Stimulated activated naive CD8-positive, alpha-beta T cell treated with anti-CD3 and anti-CD28 coated beads, Interleukin-15, Interleukin-2, amounts not matched to agents 100 ng/mL and 50 ng/mL, for 24 hours (primary cell): Measurements from ENCODE around the gene PRDX3.

Experiments
- H3K27ac Mint-ChIP-seq: one replicate; pipeline ENCODE4 v1.8.0; 2021; ENCODE audit warnings: mild to moderate bottlenecking, mixed read lengths
- H3K27me3 Mint-ChIP-seq: one replicate; pipeline ENCODE4 v1.8.0; 2021; ENCODE audit warnings: mixed read lengths
- H3K36me3 Mint-ChIP-seq: one replicate; pipeline ENCODE4 v1.8.0; 2021; ENCODE audit warnings: low read depth, mixed read lengths
- H3K4me1 Mint-ChIP-seq: one replicate; pipeline ENCODE4 v1.8.0; 2021; ENCODE audit warnings: low read depth, mixed read lengths
- H3K4me3 Mint-ChIP-seq: one replicate; pipeline ENCODE4 v1.8.0; 2021; ENCODE audit warnings: mild to moderate bottlenecking, mixed read lengths
- H3K9me3 Mint-ChIP-seq: one replicate; pipeline ENCODE4 v1.8.0; 2021; ENCODE audit warnings: mixed read lengths

The PRDX3 gene

DNA sequence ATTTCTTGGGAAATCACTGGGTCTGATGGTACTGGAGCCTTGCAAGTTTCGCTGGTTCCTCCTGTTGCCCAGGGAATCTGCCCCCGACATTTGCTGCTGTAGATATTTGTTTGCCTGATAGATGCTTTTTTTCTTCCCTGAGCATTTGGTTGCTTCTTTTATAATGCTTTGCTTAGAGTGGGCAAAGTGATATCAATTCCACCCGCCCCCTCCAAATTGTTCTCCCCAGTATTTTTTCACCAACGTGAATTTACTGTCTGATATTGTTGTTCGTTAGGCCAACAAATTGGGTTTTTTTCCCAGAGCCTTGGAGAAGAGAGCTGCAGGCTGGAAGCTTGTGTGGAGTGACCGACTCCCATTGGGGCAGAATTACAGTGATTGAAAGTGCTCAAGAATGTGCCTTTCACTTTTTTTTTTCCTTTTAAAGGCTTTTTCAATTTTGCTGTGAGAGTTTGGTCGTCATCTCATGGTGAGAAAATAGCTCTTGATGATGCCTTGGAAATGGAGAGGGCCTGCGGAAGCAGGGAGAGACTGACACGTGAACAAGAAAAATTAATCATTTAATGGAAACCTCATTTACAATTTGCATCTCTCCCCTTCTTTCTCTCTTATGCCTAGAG is 31.2 kb upstream of the PRDX3 start:
- Mint-ChIP-seq H3K27me3 (no peaks in the 10 kb centered on the region), H3K9me3 (no peaks in the 10 kb centered on the region), H3K4me1 (peaks cover 76% of the 10 kb centered on the region), H3K36me3 (peaks cover 4% of the 10 kb centered on the region), H3K4me3 (peak overlapping the region; percentile 93), H3K27ac (peak overlapping the region; percentile 92)

DNA sequence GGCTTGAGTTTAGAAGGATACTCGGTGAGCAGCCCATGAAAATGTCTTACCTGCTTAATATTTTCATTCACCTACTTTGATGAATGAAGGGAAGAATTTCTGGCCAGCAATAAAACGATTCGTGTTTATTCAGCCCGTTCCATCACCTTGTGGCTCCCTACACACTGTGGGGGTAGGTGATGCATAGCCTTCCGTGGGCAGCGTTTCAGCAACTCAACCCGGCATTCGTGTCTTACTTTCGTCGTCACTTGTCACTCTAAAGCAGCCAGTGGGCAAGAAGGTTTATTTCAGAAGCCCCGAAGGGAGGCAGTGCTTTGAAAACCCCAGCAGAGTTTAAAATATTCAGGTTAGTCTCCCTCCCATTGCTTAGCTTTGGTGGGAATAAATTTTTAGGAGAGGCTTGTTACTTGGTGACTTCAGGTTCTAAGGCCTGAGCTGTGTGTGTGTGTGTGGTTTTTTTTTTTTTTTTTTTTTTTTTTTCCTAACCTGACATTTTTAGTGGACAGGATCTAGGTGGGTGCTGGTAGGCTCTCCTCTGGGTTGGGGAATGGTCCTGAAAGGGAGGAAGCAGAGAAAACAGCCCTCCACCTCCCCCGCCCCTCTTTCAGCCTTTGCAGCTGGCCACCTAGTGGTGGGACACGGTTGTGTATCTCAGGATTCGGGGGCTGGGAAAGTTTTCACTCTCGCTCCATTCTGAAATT is 30.6 kb upstream of the PRDX3 start:
- Mint-ChIP-seq H3K27ac (peak overlapping the region; percentile 92), H3K36me3 (peaks cover 4% of the 10 kb centered on the region), H3K9me3 (no peaks in the 10 kb centered on the region), H3K4me3 (peak overlapping the region; percentile 93), H3K4me1 (peaks cover 69% of the 10 kb centered on the region), H3K27me3 (no peaks in the 10 kb centered on the region)

DNA sequence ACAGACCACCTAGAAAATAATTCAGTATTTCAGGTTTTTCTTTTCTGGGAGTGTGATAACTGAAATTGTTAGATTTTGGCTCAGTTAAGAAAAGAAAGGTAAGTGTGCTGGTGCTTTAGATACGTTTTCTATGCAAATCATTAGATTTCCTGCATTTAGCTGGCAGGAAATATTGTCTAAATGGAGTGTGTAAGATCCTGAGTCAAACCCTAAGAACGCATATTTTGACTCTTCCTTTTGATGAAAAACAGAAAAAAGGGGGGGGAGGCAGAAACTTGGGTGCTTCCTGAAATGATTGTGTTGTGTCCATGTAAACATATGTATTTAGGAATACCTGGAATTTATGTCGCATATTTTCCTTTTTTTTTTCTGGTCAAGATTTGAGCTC is 29.9 kb upstream of the PRDX3 start:
- Mint-ChIP-seq H3K9me3 (no peaks in the 10 kb centered on the region), H3K27ac (peak overlapping the region; percentile 92), H3K36me3 (peaks cover 4% of the 10 kb centered on the region), H3K4me1 (peaks cover 63% of the 10 kb centered on the region), H3K27me3 (no peaks in the 10 kb centered on the region), H3K4me3 (peak overlapping the region; percentile 93)

DNA sequence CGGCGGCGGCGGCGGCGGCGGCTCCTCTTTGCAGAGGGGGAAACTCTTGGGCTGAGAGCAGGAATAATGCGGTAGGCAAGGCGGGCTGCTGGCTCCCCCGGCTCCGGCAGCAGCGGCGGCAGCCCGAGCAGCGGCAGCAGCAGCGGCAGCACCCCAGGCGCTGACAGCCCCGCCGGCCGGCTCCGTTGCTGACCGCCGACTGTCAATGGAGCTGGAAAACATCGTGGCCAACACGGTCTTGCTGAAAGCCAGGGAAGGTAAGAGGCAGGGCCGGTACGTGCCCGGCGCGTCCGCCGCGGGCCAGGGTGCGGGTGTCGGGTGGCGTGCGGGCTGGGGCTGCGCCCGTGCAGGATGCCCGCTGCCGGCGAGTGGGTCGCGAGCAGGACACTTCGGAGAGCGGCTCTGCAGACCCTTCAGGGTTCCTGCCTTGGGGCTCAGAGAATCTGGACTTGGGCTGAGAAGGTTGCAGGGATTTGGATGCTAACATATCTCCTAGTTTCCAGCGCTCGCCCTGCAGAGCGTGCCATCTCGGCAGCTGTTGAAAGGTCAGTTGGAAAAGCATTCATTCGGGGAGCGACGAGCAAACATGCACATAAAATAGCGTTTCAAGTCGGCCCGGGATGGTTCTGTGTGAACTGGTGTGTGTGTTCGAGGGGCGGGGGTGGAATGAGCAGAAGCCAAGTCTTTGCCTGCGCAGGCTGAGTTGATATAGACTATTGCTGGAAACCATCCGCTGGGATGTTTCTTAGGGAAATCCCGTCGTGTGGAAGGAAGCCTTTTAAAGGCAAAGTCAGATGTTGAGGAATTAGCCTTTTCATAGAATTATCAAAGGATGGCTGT is 29.3 kb upstream of the PRDX3 start:
- Mint-ChIP-seq H3K9me3 (no peaks in the 10 kb centered on the region), H3K27ac (peak overlapping the region; percentile 92), H3K27me3 (no peaks in the 10 kb centered on the region), H3K4me1 (peaks cover 59% of the 10 kb centered on the region), H3K36me3 (peaks cover 4% of the 10 kb centered on the region), H3K4me3 (peak overlapping the region; percentile 93)

DNA sequence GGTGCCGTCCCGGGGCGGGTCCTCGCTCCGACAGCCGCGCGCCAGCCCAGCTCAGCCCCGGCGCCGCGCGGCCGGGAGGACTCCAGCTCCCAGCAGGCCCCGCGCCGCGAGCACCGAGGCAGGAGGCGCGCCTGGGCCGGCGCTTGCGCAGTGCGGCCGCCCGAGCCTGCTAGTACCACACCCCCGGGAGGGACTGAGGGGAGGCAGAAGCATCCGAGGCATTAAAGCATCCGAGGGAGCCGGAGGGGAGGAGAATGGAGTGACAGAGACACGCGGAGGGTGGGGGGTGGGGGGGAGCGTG is 28.7 kb upstream of the PRDX3 start, which contains the start of gene GRK5:
TSS of gene GRK5 (plus strand) at position 206 of the 301 bp plus-strand sequence. CDS start 347 bp downstream, outside the sequence.
- H3K9me3 Mint-ChIP-seq = no peaks in the 10 kb centered on the region
- peaks cover 4% of the 10 kb centered on the region for H3K36me3 Mint-ChIP-seq
- H3K27ac Mint-ChIP-seq = peak within 1 kb of the TSS; percentile 94
- no peaks in the 10 kb centered on the region for H3K27me3 Mint-ChIP-seq
- H3K4me3 Mint-ChIP-seq = peak within 1 kb of the TSS; percentile 93
- peaks cover 53% of the 10 kb centered on the region for H3K4me1 Mint-ChIP-seq

DNA sequence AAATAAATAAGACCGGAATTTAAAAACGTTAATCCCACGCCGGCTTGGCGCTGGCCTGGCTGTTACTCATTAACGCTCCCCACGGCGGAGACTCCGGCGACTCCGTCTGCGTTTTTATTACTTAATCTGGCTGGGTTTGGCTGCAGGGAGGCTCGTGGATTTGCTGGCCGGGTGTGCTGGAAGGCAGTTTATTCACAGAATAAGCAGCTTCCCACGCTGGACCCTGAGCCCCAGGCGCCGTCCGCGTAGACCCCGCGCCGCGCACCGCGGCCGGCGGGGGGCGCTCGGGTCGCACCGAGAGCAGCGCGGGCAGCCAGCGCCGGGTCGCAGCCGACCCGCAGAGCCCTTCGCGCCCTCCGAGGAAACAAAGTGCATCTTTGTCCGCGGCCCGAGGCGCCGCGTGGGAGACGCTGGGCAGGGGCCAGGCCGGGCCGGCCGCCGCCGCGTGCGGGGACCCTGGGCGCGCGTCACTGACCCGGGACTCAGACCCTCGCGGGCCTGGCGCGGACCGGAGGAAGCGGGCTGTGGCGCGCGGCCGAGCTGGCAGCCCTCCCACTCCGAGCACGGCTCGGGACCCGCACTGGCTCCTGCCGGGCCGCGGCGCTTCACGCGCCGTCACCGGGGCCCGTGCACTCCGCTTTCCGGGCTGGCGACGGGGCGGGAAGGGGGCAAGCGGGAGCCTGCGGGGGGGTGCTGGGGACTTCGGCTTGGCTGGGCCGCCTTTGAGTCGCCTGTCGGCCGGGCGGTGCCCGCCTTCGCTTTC is 28.2 kb upstream of the PRDX3 start:
- Mint-ChIP-seq H3K4me3 (peak overlapping the region; percentile 83), H3K36me3 (peaks cover 4% of the 10 kb centered on the region)

DNA sequence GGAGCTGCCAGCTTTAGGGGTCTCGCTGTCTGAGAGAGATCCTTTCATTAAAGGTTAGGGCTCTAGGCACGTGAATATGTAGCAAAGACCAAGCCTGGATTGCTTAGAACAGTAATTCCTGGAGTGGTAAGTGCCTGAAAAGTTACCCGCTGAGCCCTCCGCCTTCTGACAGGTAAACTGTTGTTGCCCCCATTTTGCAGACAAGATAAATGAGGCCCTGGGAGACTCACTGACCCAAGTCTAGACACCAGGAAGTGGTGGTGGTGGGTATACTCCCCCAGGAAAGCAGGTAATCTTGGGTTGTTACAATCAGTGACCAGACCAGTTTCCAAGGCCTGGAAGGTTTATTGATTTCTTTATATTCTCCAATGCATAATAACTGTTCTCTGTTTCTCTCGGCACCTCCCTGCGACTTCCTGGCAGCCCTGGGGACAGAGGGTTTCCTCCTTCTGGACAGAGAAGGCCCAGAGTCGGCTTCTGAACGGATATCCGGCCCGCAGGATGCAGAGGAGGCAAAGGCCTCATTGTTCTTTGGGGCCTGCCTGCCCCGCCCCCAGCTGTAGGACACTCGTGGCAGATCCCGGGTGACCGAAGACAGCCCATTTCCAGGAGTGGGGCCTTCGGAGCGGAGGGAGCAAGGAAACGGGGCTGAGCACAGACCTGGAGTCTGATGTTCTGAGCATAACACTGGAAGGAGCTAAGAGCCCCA is 27.4 kb upstream of the PRDX3 start:
- H3K4me3 Mint-ChIP-seq = peak overlapping the region; percentile 83
- H3K27me3 Mint-ChIP-seq = no peaks in the 10 kb centered on the region
- peaks cover 40% of the 10 kb centered on the region for H3K4me1 Mint-ChIP-seq
- no peaks in the 10 kb centered on the region for H3K9me3 Mint-ChIP-seq
- peaks cover 2% of the 10 kb centered on the region for H3K36me3 Mint-ChIP-seq
- peak overlapping the region; percentile 94 for H3K27ac Mint-ChIP-seq

More for the DNA sequence above, 28.2 kb upstream of the PRDX3 start:
- peaks cover 48% of the 10 kb centered on the region for H3K4me1 Mint-ChIP-seq
- no peaks in the 10 kb centered on the region for H3K27me3 Mint-ChIP-seq
- peak overlapping the region; percentile 94 for H3K27ac Mint-ChIP-seq
- H3K9me3 Mint-ChIP-seq = no peaks in the 10 kb centered on the region

DNA sequence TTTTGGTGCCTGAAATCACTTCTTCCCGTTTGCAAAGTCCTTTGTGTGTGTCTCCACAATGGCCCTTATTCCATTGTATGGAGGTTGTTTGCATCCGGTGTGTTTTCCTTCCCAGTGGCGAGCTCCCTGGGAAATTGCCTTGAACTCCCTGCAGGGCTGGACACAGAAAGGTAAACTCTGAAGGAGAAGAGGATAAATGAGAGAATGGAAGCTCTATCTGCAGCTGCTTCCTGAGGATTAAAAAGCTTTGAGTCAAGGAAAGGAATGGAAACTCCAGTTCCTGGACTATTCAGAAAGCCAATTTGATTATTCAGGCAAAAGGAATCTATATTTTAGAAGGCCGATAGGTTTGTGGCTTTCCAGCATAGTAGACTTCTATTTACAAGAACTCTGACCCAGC is 24.4 kb upstream of the PRDX3 start:
- H3K27ac Mint-ChIP-seq = no peak overlapping the region
- peaks cover 25% of the 10 kb centered on the region for H3K4me1 Mint-ChIP-seq
- no peak overlapping the region for H3K4me3 Mint-ChIP-seq
- peaks cover 4% of the 10 kb centered on the region for H3K27me3 Mint-ChIP-seq
- H3K36me3 Mint-ChIP-seq = no peaks in the 10 kb centered on the region
- H3K9me3 Mint-ChIP-seq = no peaks in the 10 kb centered on the region

DNA sequence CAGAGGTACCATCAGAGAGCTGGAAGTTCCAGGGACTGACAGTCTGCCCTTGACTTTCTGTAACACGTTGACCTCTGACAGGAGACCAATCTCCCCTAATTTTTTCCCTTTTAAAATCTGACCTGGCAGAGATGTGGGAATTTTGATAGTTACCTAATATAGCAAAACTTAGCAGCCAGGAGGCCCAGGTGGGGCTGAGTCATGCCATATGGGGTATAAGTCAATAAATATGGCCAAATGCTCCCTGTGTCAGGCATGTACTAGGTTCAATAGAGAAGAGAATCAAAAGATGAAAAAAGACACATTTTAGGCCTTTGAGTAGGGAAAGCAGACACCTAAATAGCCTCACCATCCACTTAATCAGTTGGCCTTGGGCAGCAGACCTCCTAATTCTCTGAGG is 22.6 kb upstream of the PRDX3 start:
- Mint-ChIP-seq H3K4me3 (no peak overlapping the region), H3K4me1 (peaks cover 29% of the 10 kb centered on the region), H3K27me3 (peaks cover 4% of the 10 kb centered on the region), H3K27ac (no peak overlapping the region), H3K36me3 (no peaks in the 10 kb centered on the region), H3K9me3 (no peaks in the 10 kb centered on the region)

DNA sequence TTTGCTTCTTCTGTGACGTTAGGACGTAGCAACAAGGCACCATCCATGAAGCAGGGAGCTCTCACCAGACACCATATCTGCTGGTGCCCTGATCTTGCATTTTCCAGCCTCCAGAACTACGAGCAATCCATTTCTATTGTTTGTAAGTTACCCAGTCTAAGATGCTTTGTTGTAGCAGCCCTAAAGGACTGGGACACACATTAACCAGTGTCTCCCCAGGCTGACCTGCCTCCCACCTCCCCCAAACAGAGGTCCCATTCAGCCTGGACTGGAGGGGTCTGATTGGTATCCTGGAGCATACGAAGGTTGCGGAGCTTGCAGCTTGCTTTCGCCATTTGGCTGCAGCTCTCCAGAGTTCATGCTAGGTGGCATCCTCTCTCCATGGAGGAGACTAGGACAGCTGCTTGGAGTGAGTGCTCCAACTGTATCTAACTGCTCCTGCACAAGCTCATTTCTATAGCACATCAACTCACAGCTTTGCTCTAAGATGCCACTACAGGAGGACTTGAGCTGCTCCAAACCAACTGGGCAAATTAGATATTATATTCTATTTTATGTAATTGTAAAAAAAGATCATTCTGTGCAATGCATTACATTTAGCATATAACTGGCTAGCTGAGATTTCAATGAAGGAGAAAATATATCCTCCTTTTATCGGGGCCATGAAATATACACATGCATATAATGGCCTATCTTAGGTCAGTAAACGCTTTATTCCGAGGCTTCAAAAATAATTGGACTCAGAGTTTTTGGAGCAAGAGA is 20.8 kb upstream of the PRDX3 start:
- Mint-ChIP-seq H3K27ac (no peak overlapping the region), H3K4me1 (peaks cover 24% of the 10 kb centered on the region), H3K4me3 (no peak overlapping the region), H3K36me3 (no peaks in the 10 kb centered on the region), H3K9me3 (no peaks in the 10 kb centered on the region), H3K27me3 (peaks cover 4% of the 10 kb centered on the region)

DNA sequence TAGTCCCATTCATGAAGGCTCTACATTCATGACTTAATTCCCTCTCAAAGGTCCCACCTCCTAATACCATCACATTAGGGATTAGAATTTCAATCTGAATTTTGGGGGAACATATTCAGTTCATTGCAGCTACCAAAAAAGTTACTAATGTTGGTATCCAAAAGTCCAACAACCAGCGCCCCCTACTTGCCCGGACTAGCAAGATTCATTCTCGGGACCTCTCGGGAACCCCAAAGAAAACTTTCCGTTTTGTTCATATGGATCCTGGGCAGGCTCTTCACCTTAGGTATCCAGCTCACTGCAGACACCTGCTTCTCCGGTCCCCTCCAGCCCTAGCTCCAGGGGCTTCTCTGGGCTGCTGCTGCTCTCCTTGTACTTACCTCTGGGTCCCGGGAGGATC is 19.8 kb upstream of the PRDX3 start:
- no peaks in the 10 kb centered on the region for H3K36me3 Mint-ChIP-seq
- H3K9me3 Mint-ChIP-seq = no peaks in the 10 kb centered on the region
- no peak overlapping the region for H3K4me3 Mint-ChIP-seq
- peaks cover 4% of the 10 kb centered on the region for H3K27me3 Mint-ChIP-seq
- H3K27ac Mint-ChIP-seq = peak overlapping the region; percentile 72
- peaks cover 24% of the 10 kb centered on the region for H3K4me1 Mint-ChIP-seq

DNA sequence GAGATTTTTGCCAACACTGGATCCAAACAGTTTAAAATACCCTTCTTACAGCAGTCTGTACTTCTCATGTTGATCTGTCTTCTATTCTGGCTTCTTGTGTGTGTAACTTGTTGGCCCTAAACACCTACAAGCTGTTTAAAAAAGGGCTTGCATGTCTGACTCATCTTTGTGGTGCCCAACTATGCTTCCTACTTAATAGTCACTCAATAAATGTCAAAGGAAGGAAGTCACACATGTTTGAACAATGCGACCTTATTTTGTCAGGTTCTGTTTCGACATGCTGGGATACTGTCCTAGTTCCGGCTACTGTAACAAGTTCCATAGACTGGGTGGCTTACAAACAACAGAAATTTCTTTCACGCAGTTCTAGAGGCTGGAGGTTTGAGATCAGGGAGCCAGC is 19.3 kb upstream of the PRDX3 start:
- peaks cover 24% of the 10 kb centered on the region for H3K4me1 Mint-ChIP-seq
- H3K36me3 Mint-ChIP-seq = no peaks in the 10 kb centered on the region
- no peak overlapping the region for H3K4me3 Mint-ChIP-seq
- no peaks in the 10 kb centered on the region for H3K9me3 Mint-ChIP-seq
- H3K27ac Mint-ChIP-seq = peak overlapping the region; percentile 72
- peaks cover 4% of the 10 kb centered on the region for H3K27me3 Mint-ChIP-seq

DNA sequence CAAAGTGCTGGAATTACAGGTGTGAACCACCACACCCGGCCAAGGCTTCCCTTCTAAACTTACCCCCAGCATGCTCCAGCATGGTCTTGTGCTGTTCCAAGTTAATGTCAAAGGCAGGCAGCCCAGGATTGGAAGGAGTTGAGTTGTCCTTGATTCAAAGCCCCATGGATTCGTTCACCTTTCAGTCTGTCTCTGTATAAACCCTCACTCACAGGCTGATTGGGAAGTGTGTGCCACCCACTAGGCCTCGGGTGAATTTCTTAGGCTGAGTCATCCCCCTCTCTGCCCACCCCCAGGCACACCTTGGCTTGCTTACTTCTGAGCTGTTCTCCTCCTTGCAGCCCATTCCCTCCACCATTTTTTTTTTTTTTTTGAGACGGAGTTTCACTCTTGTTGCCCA is 13.3 kb upstream of the PRDX3 start:
- Mint-ChIP-seq H3K36me3 (no peaks in the 10 kb centered on the region), H3K27ac (no peak overlapping the region), H3K4me3 (no peak overlapping the region), H3K27me3 (no peaks in the 10 kb centered on the region), H3K4me1 (peaks cover 27% of the 10 kb centered on the region), H3K9me3 (no peaks in the 10 kb centered on the region)
